NCI-H2227 (cell line): ENCODE measurements around the gene VAMP3.

Experiments
- DNase-seq: peaks from one replicate; lab custom pipeline; 2025; ENCODE audit not compliant: unreplicated experiment; lab: John Stamatoyannopoulos, UW

VAMP3 gene

DNA sequence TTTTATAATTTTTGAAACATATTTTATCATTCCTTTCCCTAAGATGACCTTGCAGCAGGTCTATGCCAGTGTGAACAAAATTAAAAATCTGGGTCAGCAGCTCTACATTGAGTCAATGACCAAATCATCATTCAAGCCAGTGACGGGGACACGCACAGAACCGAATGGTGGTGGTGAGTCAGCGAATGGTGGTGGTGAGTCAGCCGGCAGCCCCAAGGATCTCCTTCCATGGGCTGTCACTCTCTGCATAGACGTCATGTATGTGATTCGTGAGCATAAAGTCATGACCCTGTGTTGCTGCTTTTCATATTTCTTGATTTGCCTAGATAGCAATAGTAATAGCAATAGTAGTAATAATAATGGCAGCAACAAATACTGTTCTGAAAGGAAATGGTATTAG is 39.3 kb downstream of the VAMP3 start:
- no peak for DNase-seq

- DNase-seq = no peak
Observed at GRCh38 chr1:7811476-7811875, 40.4 kb downstream of the VAMP3 start.

- no peak for DNase-seq
Observed at GRCh38 chr1:7813677-7814373, 42.7 kb downstream of the VAMP3 start.

- no peak for DNase-seq
Observed at GRCh38 chr1:7821282-7821681, 50.2 kb downstream of the VAMP3 start.

DNA sequence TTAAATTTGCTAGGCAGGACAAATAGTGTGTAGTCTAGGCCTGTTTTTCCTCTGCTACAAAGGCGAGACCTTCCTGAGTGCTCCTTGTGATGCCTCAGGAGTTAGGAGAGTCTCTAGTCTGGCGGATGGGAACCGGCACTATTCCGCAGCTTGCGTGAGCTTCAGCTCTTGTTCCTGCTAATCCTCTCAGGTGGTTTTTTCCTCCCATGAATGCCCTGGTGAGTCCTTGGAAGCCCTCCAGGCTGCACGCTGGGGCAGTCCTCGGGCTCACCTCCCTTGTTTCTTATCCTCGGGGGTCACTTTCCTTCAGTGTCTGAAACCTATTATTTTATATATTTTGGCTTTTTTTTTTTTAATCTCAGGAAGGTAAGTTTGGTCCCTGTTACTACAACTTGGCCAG is 53.6 kb downstream of the VAMP3 start:
- DNase-seq = no peak

- no peak for DNase-seq
Observed at GRCh38 chr1:7826363-7826762, 55.3 kb downstream of the VAMP3 start.

DNA sequence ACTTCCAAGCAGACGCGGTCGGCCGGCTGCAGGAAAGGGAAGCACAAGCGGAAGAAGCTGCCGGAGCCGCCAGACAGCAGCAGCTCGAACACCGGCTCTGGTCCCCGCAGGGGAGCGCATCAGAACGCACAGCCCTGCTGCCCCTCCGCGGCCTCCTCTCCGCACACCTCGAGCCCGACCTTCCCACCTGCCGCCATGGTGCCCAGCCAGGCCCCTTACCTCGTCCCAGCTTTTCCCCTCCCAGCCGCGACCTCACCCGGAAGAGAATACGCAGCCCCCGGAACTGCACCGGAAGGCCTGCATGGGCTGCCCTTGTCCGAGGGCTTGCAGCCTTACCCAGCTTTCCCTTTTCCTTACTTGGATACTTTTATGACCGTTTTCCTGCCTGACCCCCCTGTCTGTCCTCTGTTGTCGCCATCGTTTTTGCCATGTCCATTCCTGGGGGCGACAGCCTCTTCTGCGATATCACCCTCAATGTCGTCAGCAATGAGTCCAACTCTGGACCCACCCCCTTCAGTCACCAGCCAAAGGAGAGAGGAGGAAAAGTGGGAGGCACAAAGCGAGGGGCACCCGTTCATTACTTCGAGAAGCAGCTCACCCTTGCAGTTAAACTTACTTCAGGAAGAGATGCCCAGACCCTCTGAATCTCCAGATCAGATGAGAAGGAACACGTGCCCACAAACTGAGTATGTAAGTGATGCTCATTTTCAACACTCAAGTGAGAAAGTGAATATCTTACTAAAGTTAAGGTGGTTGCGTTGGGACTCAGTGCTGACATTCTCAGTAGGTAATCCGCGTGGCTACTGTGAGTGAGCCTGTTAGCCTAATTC is 56.2 kb downstream of the VAMP3 start:
- DNase-seq = no peak
